IMR-90 (cell line): Measurements from ENCODE around the gene HINT2. TPM values are rescaled to one million over a fixed set of nuclear protein-coding genes. Genes with fewer than 3 reads are reported as not detected.

ENCODE experiments used
- ATAC-seq: fragments of 200-7000 bp; cut with Tn5 transposase; 2 replicates; pipeline ENCODE4 v1.9.1; 2020; ENCODE audit warnings: low read depth, mild to moderate bottlenecking, moderate library complexity
- BruUV-seq: library from RNA; stranded (reverse); fragments of 400-500 nt; replicated peaks from 2 replicates; lab custom pipeline; 2021; lab: Mats Ljungman, UMichigan
- CTCF ChIA-PET: fragments of 300-600 bp; formaldehyde crosslinking; extraction: SDS; loops from one replicate; lab custom pipeline; 2021; ENCODE audit warnings: antibody characterized with exemption; lab: Yijun Ruan, JAX
- POLR2A ChIA-PET: fragments of 300-600 bp; sonication (Branson Sonifier 250); formaldehyde crosslinking; loops from one replicate; lab custom pipeline; 2022; ENCODE audit warnings: antibody characterized with exemption; ENCODE audit not compliant: unreplicated experiment; lab: Charles Lee
- DNase-seq: peaks from one replicate; pipeline ENCODE4 v3.0.0; 2013
- H2AFZ ChIP-seq: replicated peaks from 2 replicates; pipeline ENCODE3; 2013; ENCODE audit warnings: low read length, mild to moderate bottlenecking; ENCODE audit not compliant: poor library complexity
- H2AK5ac ChIP-seq: 2 replicates; pipeline ENCODE4 v1.6.1; 2013; ENCODE audit warnings: low read depth, low read length, inconsistent platforms
- H2AK9ac ChIP-seq: replicated peaks from 2 replicates; pipeline ENCODE3; 2013; ENCODE audit warnings: mild to moderate bottlenecking, low read depth, low read length, moderate library complexity; ENCODE audit not compliant: poor library complexity
- H2BK120ac ChIP-seq: 2 replicates; pipeline ENCODE4 v1.6.1; 2013; ENCODE audit warnings: low read depth, low read length, inconsistent platforms
- H2BK15ac ChIP-seq: 3 replicates; pipeline ENCODE4 v1.6.1; 2013; ENCODE audit warnings: low read depth, low read length, inconsistent platforms
- H2BK20ac ChIP-seq: 2 replicates; pipeline ENCODE4 v1.6.1; 2013; ENCODE audit warnings: low read depth, mild to moderate bottlenecking, inconsistent platforms, low read length, moderate library complexity
- H2BK5ac ChIP-seq: 2 replicates; pipeline ENCODE4 v1.6.1; 2013; ENCODE audit warnings: mild to moderate bottlenecking, low read depth, low read length, inconsistent platforms; ENCODE audit not compliant: poor library complexity, severe bottlenecking
- H3K14ac ChIP-seq: replicated peaks from 2 replicates; pipeline ENCODE4 v1.6.1; 2013; ENCODE audit warnings: low read depth, low read length, inconsistent platforms
- H3K18ac ChIP-seq: 2 replicates; pipeline ENCODE4 v1.6.1; 2013; ENCODE audit warnings: low read depth, low read length, control low read depth
- H3K23ac ChIP-seq: 2 replicates; pipeline ENCODE4 v1.6.1; 2013; ENCODE audit warnings: low read depth, low read length, inconsistent platforms
- H3K27ac ChIP-seq: 2 replicates; pipeline ENCODE4 v1.5.1; 2013; ENCODE audit warnings: mild to moderate bottlenecking, control low read depth, low read length; ENCODE audit not compliant: insufficient read depth
- H3K27me3 ChIP-seq: 2 replicates; pipeline ENCODE4 v1.6.1; 2013; ENCODE audit warnings: low read length; ENCODE audit not compliant: control insufficient read depth, insufficient read depth
- H3K36me3 ChIP-seq: 2 replicates; pipeline ENCODE4 v1.6.1; 2013; ENCODE audit warnings: low read length, mixed read lengths; ENCODE audit not compliant: control insufficient read depth, insufficient read depth
- H3K4ac ChIP-seq: 2 replicates; pipeline ENCODE4 v1.6.1; 2013; ENCODE audit warnings: low read depth, low read length, inconsistent platforms
- H3K4me1 ChIP-seq: 2 replicates; pipeline ENCODE4 v1.6.1; 2013; ENCODE audit warnings: low read length, mixed read lengths; ENCODE audit not compliant: control insufficient read depth, insufficient read depth
- H3K4me2 ChIP-seq: 2 replicates; pipeline ENCODE4 v1.6.1; 2013; ENCODE audit warnings: low read depth, mild to moderate bottlenecking, control low read depth, low read length, moderate library complexity
- H3K4me3 ChIP-seq: 2 replicates; pipeline ENCODE4 v1.5.1; 2013; ENCODE audit warnings: low read depth, mild to moderate bottlenecking, control low read depth, low read length, moderate library complexity; ENCODE audit not compliant: insufficient read depth
- H3K56ac ChIP-seq: 2 replicates; pipeline ENCODE4 v1.6.1; 2013; ENCODE audit warnings: low read length, inconsistent platforms; ENCODE audit not compliant: insufficient read depth; ENCODE audit errors: extremely low read depth
- H3K79me1 ChIP-seq, 2 experiments: 2 replicates each; pipeline ENCODE4 v1.6.1; 2013; ENCODE audit warnings: low read length in 2 of 2, inconsistent platforms in 1 of 2, low read depth in 1 of 2
- H3K9ac ChIP-seq: 2 replicates; pipeline ENCODE4 v1.6.1; 2013; ENCODE audit warnings: low read depth, low read length, control low read depth
- H3K9me1 ChIP-seq: 2 replicates; pipeline ENCODE4 v1.6.1; 2013; ENCODE audit warnings: low read length, inconsistent platforms; ENCODE audit not compliant: insufficient read depth
- H3K9me3 ChIP-seq: 2 replicates; pipeline ENCODE4 v1.6.1; 2013; ENCODE audit warnings: low read length; ENCODE audit not compliant: control insufficient read depth, insufficient read depth
- H4K20me1 ChIP-seq: 2 replicates; pipeline ENCODE4 v1.6.1; 2013; ENCODE audit warnings: low read length, inconsistent platforms; ENCODE audit not compliant: insufficient read depth
- H4K5ac ChIP-seq: 2 replicates; pipeline ENCODE4 v1.6.1; 2013; ENCODE audit warnings: mild to moderate bottlenecking, low read depth, low read length, control low read depth
- H4K8ac ChIP-seq, 2 experiments: 2 replicates each; pipeline ENCODE4 v1.6.1; 2013; ENCODE audit warnings: low read depth in 2 of 2, low read length in 2 of 2, control low read depth in 1 of 2, inconsistent platforms in 1 of 2
- H4K91ac ChIP-seq: 2 replicates; pipeline ENCODE4 v1.6.1; 2013; ENCODE audit warnings: low read depth, low read length, inconsistent platforms; ENCODE audit not compliant: insufficient read depth
- CEBPB ChIP-seq: IDR thresholded peaks from 2 replicates; pipeline ENCODE4 v1.6.1; 2012; ENCODE audit warnings: low read depth, low read length, improper control_type of control experiment
- CHD1 ChIP-seq: IDR thresholded peaks from 2 replicates; pipeline ENCODE4 v1.6.1; 2012; ENCODE audit warnings: low read depth, low read length, improper control_type of control experiment
- MAZ ChIP-seq: IDR thresholded peaks from 2 replicates; pipeline ENCODE4 v1.6.1; 2012; ENCODE audit warnings: low read depth, mild to moderate bottlenecking, low read length, improper control_type of control experiment, moderate library complexity, borderline replicate concordance
- POLR2A ChIP-seq: IDR thresholded peaks from 2 replicates; pipeline ENCODE4 v1.6.1; 2012; ENCODE audit warnings: mild to moderate bottlenecking, low read depth, low read length
- RAD21 ChIP-seq: IDR thresholded peaks from 2 replicates; pipeline ENCODE4 v1.6.1; 2012; ENCODE audit warnings: low read length, improper control_type of control experiment
- dilution Hi-C: fragments of 300-500 bp; cut with HindIII; formaldehyde crosslinking; loops from one replicate; pipeline ENCODE4 v1.14.3; 2018; ENCODE audit warnings: low sequenced_read_pairs; ENCODE audit not compliant: unreplicated experiment
- in situ Hi-C: fragments of 300-500 bp; cut with MboI; formaldehyde crosslinking; loops from 3 replicates; pipeline ENCODE4 v1.14.3; 2019; ENCODE audit warnings: low sequenced_read_pairs, inconsistent platforms, mixed read lengths
- intact Hi-C: fragments of 100-400 bp; cut with micrococcal nuclease; formaldehyde crosslinking; loops from 2 replicates; pipeline ENCODE4 v1.10.0; 2022
- polyA plus RNA-seq, 3 experiments: library from polyadenylated mRNA; depleted of rRNA; stranded (reverse); fragments of >200 nt; gene quantifications; 2 replicates each; pipeline ENCODE4 v1.2.3, GENCODE V29; 2012; ENCODE audit warnings: low replicate concordance in 1 of 3
- total RNA-seq: library from RNA; depleted of rRNA; stranded (reverse); fragments of >200 nt; gene quantifications from 2 replicates; pipeline ENCODE4 v1.2.3, GENCODE V29; 2012

Gene HINT2
- total and polyA plus RNA-seq, 2 of the 4 experiments (the other 2 are of a cell fraction), result 7.5 to 20.6 TPM

GRCh38 chr9:35797311-35798109 is 17.3 kb downstream of the HINT2 start (continued):
- no peak for TF ChIP-seq POLR2A
- no peak for TF ChIP-seq RAD21

DNA sequence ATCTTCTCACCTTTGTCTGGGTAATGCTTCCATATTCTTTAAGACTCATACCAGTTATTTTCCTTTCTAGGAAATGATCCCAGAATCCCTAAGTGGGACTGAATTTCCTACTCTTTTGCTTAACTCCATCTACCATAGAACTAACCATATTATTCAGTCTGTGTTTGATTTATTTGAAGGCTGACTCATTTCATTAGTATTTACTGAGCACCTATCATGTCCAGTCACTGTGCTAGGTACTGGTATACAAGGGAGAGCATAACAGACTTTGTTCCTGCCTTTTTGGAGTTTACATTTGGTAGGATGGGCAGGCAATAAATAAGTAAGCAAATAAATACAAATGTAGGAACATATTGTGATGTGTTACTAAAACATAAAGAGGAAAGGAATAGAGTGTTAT is 19.1 kb downstream of the HINT2 start:
- H3K14ac ChIP-seq, result peak overlapping the region; percentile 55; the same call in 1 of the 2 replicates
- no peak overlapping the region for H3K18ac ChIP-seq
- H3K4me2 ChIP-seq, result no peak overlapping the region
- intact Hi-C loops, result no loop called here
- CTCF ChIA-PET, result interaction anchor here (0.5 to 1.0 kb wide), 2 partner anchors 31 to 372 kb away, joined by 3 read pairs; no protein-coding TSS in a partner anchor
- no peak overlapping the region; the same call in 2 of the 3 replicates for H2BK15ac ChIP-seq
- no TSS peak for BruUV-seq
- H2BK20ac ChIP-seq, result 0 out of 2 replicates have a peak overlapping the region, but pooled peaks have one; percentile 24
- H2AK5ac ChIP-seq, result no peak overlapping the region
- H3K36me3 ChIP-seq, result peaks cover 9% of the 10 kb centered on the region
- H3K4me1 ChIP-seq, result peaks cover 25% of the 10 kb centered on the region
- no peaks in the 10 kb centered on the region for H3K27me3 ChIP-seq
- no peak overlapping the region for H4K5ac ChIP-seq
- H4K8ac ChIP-seq, result no peak overlapping the region
- POLR2A ChIA-PET, result interaction anchor here (1.3 kb wide), 1 partner anchor 16 kb away, joined by 4 read pairs; the partner anchor contains the start of gene SPAG8
- peak overlapping the region; percentile 29; the same call in 1 of the 2 replicates for H3K23ac ChIP-seq
- H2BK120ac ChIP-seq, result no peak overlapping the region; the same call in 1 of the 2 replicates
- dilution Hi-C loops, result no loop called here
- no peak overlapping the region for H3K27ac ChIP-seq
- H3K56ac ChIP-seq, result no peak overlapping the region
- ATAC-seq, result no peak
- H3K4ac ChIP-seq, result no peak overlapping the region
- in situ Hi-C loops, result no loop called here
- peaks cover 54% of the 10 kb centered on the region for H3K9me1 ChIP-seq
- no peak overlapping the region for H2BK5ac ChIP-seq
- H3K4me3 ChIP-seq, result no peak overlapping the region
- no peak overlapping the region for H3K9ac ChIP-seq
- H2AFZ ChIP-seq, result no peak overlapping the region
- H4K20me1 ChIP-seq, result no peaks in the 10 kb centered on the region
- no peaks in the 10 kb centered on the region for H3K9me3 ChIP-seq
- H3K79me1 ChIP-seq, result peaks cover 27 to 67% of the 10 kb centered on the region in 2 experiments
- no peak overlapping the region for H4K91ac ChIP-seq
- H2AK9ac ChIP-seq, result no peak overlapping the region
- TF ChIP-seq MAZ (no peak), POLR2A (no peak), CHD1 (no peak), CEBPB (no peak), RAD21 (no peak)
- DNase-seq, result peak; percentile 22
